Measurements from ENCODE around the gene ZSWIM8.
A peak's percentile ranks its signal among the peaks of the same experiment; 100 is the strongest.

The ZSWIM8 gene

DNA sequence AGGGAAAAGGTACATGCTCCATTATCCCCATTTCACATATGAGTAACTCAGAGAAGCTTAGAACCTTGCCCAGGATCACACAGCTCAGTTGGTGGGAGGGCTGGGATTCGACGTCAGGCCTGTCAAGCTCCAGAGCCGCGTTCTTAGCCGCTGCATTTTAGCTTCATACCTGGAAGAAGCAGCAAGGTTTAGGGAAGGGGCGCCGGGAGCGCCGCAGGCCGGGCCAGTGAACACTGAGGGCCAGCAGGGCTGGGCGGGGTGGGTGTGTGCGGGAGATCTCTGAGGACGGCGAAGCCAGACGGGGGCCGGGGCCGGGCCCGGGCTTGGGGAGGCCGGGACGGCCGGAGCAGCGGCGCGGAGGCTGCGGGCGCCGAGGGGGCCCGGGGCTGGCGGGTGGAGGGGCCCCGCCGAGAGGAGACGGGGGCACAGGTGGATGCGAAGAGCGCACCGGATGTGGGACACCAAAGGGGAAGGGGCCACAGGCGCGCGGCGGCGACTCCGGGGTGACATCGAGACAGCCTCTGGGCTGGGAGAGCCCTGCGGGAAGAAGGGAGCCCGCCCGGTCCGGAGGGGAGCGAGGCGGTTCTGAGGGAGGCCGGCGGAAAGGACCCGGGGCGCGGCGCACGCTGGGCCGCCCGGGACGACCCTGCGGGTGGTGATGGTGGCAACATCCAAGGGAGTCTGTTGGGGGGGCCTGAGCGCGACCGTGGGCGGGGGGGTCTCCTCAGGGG, 25.5 kb downstream of the ZSWIM8 start:
- peak; percentile 13 to 45 for DNase-seq
- Histone ChIP-seq H3K9ac (ENCODE audit: low read length) (peak overlapping the region; percentile 32), H3K27ac (ENCODE audit: low read depth, low read length) (no peak overlapping the region), H3K4ac (ENCODE audit: low read depth, low read length) (peak overlapping the region; percentile 17), H2AFZ (ENCODE audit: insufficient read depth, low read length, poor library complexity) (peak overlapping the region; percentile 56), H2BK12ac (ENCODE audit: low read length) (no peak overlapping the region), H4K12ac (ENCODE audit: low read depth, low read length) (peak overlapping the region; percentile 80), H4K8ac (ENCODE audit: low read depth, low read length) (peak overlapping the region; percentile 64), H3K27me3 (ENCODE audit: insufficient read depth, low read length) (no peaks in the 10 kb centered on the region), H3K9me3 (ENCODE audit: insufficient read depth, low read depth, low read length) (no peaks in the 10 kb centered on the region), H2BK5ac (ENCODE audit: low read depth, low read length, poor library complexity) (peak overlapping the region; percentile 26), H2BK120ac (ENCODE audit: insufficient read depth, low read length, poor library complexity) (no peak overlapping the region), H3K23ac (ENCODE audit: low read length) (no peak overlapping the region), H3K79me2 (ENCODE audit: control insufficient read depth, insufficient read depth, low read length, poor library complexity) (peaks cover 3% of the 10 kb centered on the region), H3K18ac (ENCODE audit: low read length) (peak overlapping the region; percentile 64), H3K4me1 (ENCODE audit: control insufficient read depth in 1 of 2, insufficient read depth in 2 of 2, low read length in 2 of 2) (peaks cover 3% of the 10 kb centered on the region in 2 experiments), H3K4me3 (ENCODE audit: low read depth, low read length) (peak overlapping the region; percentile 75), H3K36me3 (ENCODE audit: control insufficient read depth in 1 of 2, insufficient read depth in 2 of 2, low read length in 2 of 2) (peaks cover 32 to 38% of the 10 kb centered on the region in 2 experiments), H2AK5ac (ENCODE audit: low read length) (no peak overlapping the region), H4K91ac (ENCODE audit: low read depth, low read length) (peak overlapping the region; percentile 65), H3K79me1 (ENCODE audit: low read length) (peaks cover 4% of the 10 kb centered on the region), H3K4me2 (ENCODE audit: low read length) (peak overlapping the region; percentile 83), H3K14ac (ENCODE audit: low read length) (peak overlapping the region; percentile 61)
- WGBS (ENCODE audit: extremely low coverage, insufficient coverage, insufficient read length) = no CpG with 5 or more reads among the region's 63 CpGs

GRCh38 chr10:73812657-73813056, 27.3 kb downstream of the ZSWIM8 start:
- H3K4me1 ChIP-seq (ENCODE audit: control insufficient read depth in 1 of 2, insufficient read depth in 2 of 2, low read length in 2 of 2) = peaks cover 3 to 7% of the 10 kb centered on the region in 2 experiments
- H3K9ac ChIP-seq (ENCODE audit: low read length) = no peak overlapping the region
- no peak overlapping the region for H4K91ac ChIP-seq (ENCODE audit: low read depth, low read length)
- H3K36me3 ChIP-seq (ENCODE audit: control insufficient read depth in 1 of 2, insufficient read depth in 2 of 2, low read length in 2 of 2) = peaks cover 24 to 30% of the 10 kb centered on the region in 2 experiments
- peak in 1 of 2 donors; percentile 30 for DNase-seq
- H3K79me1 ChIP-seq (ENCODE audit: low read length) = peaks cover 4% of the 10 kb centered on the region
- H3K4me3 ChIP-seq (ENCODE audit: low read depth, low read length) = no peak overlapping the region
- no peak overlapping the region for H2BK120ac ChIP-seq (ENCODE audit: insufficient read depth, low read length, poor library complexity)
- no peak overlapping the region for H3K18ac ChIP-seq (ENCODE audit: low read length)
- H2BK5ac ChIP-seq (ENCODE audit: low read depth, low read length, poor library complexity) = no peak overlapping the region
- no peak overlapping the region for H3K4ac ChIP-seq (ENCODE audit: low read depth, low read length)
- no peak overlapping the region for H3K23ac ChIP-seq (ENCODE audit: low read length)
- no peak overlapping the region for H2AFZ ChIP-seq (ENCODE audit: insufficient read depth, low read length, poor library complexity)
- no peak overlapping the region for H4K8ac ChIP-seq (ENCODE audit: low read depth, low read length)
- H3K27ac ChIP-seq (ENCODE audit: low read depth, low read length) = no peak overlapping the region
- H2AK5ac ChIP-seq (ENCODE audit: low read length) = no peak overlapping the region
- H3K27me3 ChIP-seq (ENCODE audit: insufficient read depth, low read length) = no peaks in the 10 kb centered on the region
- H4K12ac ChIP-seq (ENCODE audit: low read depth, low read length) = no peak overlapping the region
- no peak overlapping the region for H2BK12ac ChIP-seq (ENCODE audit: low read length)
- no peak overlapping the region for H3K14ac ChIP-seq (ENCODE audit: low read length)
- no CpG with 5 or more reads among the region's 4 CpGs for WGBS (ENCODE audit: extremely low coverage, insufficient coverage, insufficient read length)
- no peak overlapping the region for H3K4me2 ChIP-seq (ENCODE audit: low read length)
- H3K79me2 ChIP-seq (ENCODE audit: control insufficient read depth, insufficient read depth, low read length, poor library complexity) = peaks cover 3% of the 10 kb centered on the region
- peaks cover under 1% of the 10 kb centered on the region for H3K9me3 ChIP-seq (ENCODE audit: insufficient read depth, low read depth, low read length)

GRCh38 chr10:73813333-73813732, 27.9 kb downstream of the ZSWIM8 start:
- H3K36me3 ChIP-seq (ENCODE audit: control insufficient read depth in 1 of 2, insufficient read depth in 2 of 2, low read length in 2 of 2) = peaks cover 19 to 26% of the 10 kb centered on the region in 2 experiments
- H3K14ac ChIP-seq (ENCODE audit: low read length) = no peak overlapping the region
- H3K79me2 ChIP-seq (ENCODE audit: control insufficient read depth, insufficient read depth, low read length, poor library complexity) = peaks cover 3% of the 10 kb centered on the region
- no peak overlapping the region for H3K4ac ChIP-seq (ENCODE audit: low read depth, low read length)
- no peak overlapping the region for H2BK12ac ChIP-seq (ENCODE audit: low read length)
- H2BK120ac ChIP-seq (ENCODE audit: insufficient read depth, low read length, poor library complexity) = no peak overlapping the region
- no peak overlapping the region for H3K23ac ChIP-seq (ENCODE audit: low read length)
- peaks cover 4% of the 10 kb centered on the region for H3K79me1 ChIP-seq (ENCODE audit: low read length)
- DNase-seq = no peak
- H3K9ac ChIP-seq (ENCODE audit: low read length) = no peak overlapping the region
- no CpG with 5 or more reads among the region's 7 CpGs for WGBS (ENCODE audit: extremely low coverage, insufficient coverage, insufficient read length)
- no peak overlapping the region for H4K91ac ChIP-seq (ENCODE audit: low read depth, low read length)
- H4K12ac ChIP-seq (ENCODE audit: low read depth, low read length) = no peak overlapping the region
- no peak overlapping the region for H4K8ac ChIP-seq (ENCODE audit: low read depth, low read length)
- H2BK5ac ChIP-seq (ENCODE audit: low read depth, low read length, poor library complexity) = no peak overlapping the region
- no peak overlapping the region for H3K27ac ChIP-seq (ENCODE audit: low read depth, low read length)
- H3K18ac ChIP-seq (ENCODE audit: low read length) = no peak overlapping the region
- H2AFZ ChIP-seq (ENCODE audit: insufficient read depth, low read length, poor library complexity) = no peak overlapping the region
- H3K9me3 ChIP-seq (ENCODE audit: insufficient read depth, low read depth, low read length) = peaks cover 1% of the 10 kb centered on the region
- H3K4me1 ChIP-seq (ENCODE audit: control insufficient read depth in 1 of 2, insufficient read depth in 2 of 2, low read length in 2 of 2) = peaks cover 3 to 7% of the 10 kb centered on the region in 2 experiments
- H2AK5ac ChIP-seq (ENCODE audit: low read length) = no peak overlapping the region
- H3K27me3 ChIP-seq (ENCODE audit: insufficient read depth, low read length) = no peaks in the 10 kb centered on the region
- no peak overlapping the region for H3K4me3 ChIP-seq (ENCODE audit: low read depth, low read length)
- H3K4me2 ChIP-seq (ENCODE audit: low read length) = no peak overlapping the region

- Histone ChIP-seq H4K91ac (ENCODE audit: low read depth, low read length) (no peak overlapping the region), H2AFZ (ENCODE audit: insufficient read depth, low read length, poor library complexity) (no peak overlapping the region), H4K8ac (ENCODE audit: low read depth, low read length) (no peak overlapping the region), H2BK12ac (ENCODE audit: low read length) (no peak overlapping the region), H3K9ac (ENCODE audit: low read length) (no peak overlapping the region), H4K12ac (ENCODE audit: low read depth, low read length) (no peak overlapping the region), H3K14ac (ENCODE audit: low read length) (no peak overlapping the region), H3K18ac (ENCODE audit: low read length) (no peak overlapping the region), H2BK5ac (ENCODE audit: low read depth, low read length, poor library complexity) (no peak overlapping the region), H3K4me1 (ENCODE audit: control insufficient read depth in 1 of 2, insufficient read depth in 2 of 2, low read length in 2 of 2) (peaks cover 3 to 7% of the 10 kb centered on the region in 2 experiments), H3K4me2 (ENCODE audit: low read length) (no peak overlapping the region), H3K4me3 (ENCODE audit: low read depth, low read length) (no peak overlapping the region), H3K27ac (ENCODE audit: low read depth, low read length) (no peak overlapping the region), H3K79me2 (ENCODE audit: control insufficient read depth, insufficient read depth, low read length, poor library complexity) (peaks cover 3% of the 10 kb centered on the region), H3K9me3 (ENCODE audit: insufficient read depth, low read depth, low read length) (peaks cover 1% of the 10 kb centered on the region), H3K4ac (ENCODE audit: low read depth, low read length) (no peak overlapping the region), H3K23ac (ENCODE audit: low read length) (no peak overlapping the region), H3K27me3 (ENCODE audit: insufficient read depth, low read length) (no peaks in the 10 kb centered on the region), H2BK120ac (ENCODE audit: insufficient read depth, low read length, poor library complexity) (no peak overlapping the region), H2AK5ac (ENCODE audit: low read length) (no peak overlapping the region), H3K36me3 (ENCODE audit: control insufficient read depth in 1 of 2, insufficient read depth in 2 of 2, low read length in 2 of 2) (peaks cover 20 to 23% of the 10 kb centered on the region in 2 experiments), H3K79me1 (ENCODE audit: low read length) (peaks cover 4% of the 10 kb centered on the region)
- DNase-seq = no peak
- WGBS (ENCODE audit: extremely low coverage, insufficient coverage, insufficient read length) = no CpG with 5 or more reads among the region's 13 CpGs
These were observed 29.0 kb downstream of the ZSWIM8 start for GRCh38 chr10:73814276-73814895.

Measured in trophoblast cell (in vitro differentiated cells and primary cell).